ENCODE measurements around the gene RBBP9. TPM values are rescaled to one million over a fixed set of nuclear protein-coding genes. Genes with fewer than 3 reads are reported as not detected.

The RBBP9 gene
- total and polyA plus RNA-seq, 4 donors = 6.4 to 9.5 (median 7.0) TPM

GRCh38 chr20:18533978-18534644 lies 37.1 kb upstream of the RBBP9 start:
- no peaks in the 10 kb centered on the region for H3K9me3 ChIP-seq (ENCODE audit: control insufficient read depth in 4 of 4, low read length in 3 of 4)
- H3K27ac ChIP-seq (ENCODE audit: low read depth in 1 of 2, low read length in 2 of 2) = no peak overlapping the region
- no peak overlapping the region for H3K4me3 ChIP-seq (ENCODE audit: low read depth in 1 of 3, low read length in 3 of 3)
- 44% methylated on average over 6 of the region's 6 CpGs for WGBS
- no peaks in the 10 kb centered on the region for H3K27me3 ChIP-seq (ENCODE audit: control insufficient read depth in 4 of 4, insufficient read depth in 4 of 4, low read length in 3 of 4)
- H3K9ac ChIP-seq (ENCODE audit: low read depth in 1 of 2, low read length in 2 of 2) = no peak overlapping the region
- peaks cover 0 to 20% (median 14%) of the 10 kb centered on the region in 4 donors for H3K4me1 ChIP-seq (ENCODE audit: control insufficient read depth in 4 of 4, insufficient read depth in 4 of 4, low read length in 3 of 4)
- no peak for DNase-seq (ENCODE audit: low spot score)
- peaks cover 14 to 61% (median 42%) of the 10 kb centered on the region in 4 donors for H3K36me3 ChIP-seq (ENCODE audit: control insufficient read depth in 4 of 4, insufficient read depth in 3 of 4, low read depth in 1 of 4, low read length in 3 of 4)
- peak; percentile 80 for TF ChIP-seq YY1 (IDR thresholded peaks at IDR 0.05)
- TF ChIP-seq ATF3 (IDR thresholded peaks at IDR 0.05) = peak; percentile 47
- TF ChIP-seq FOXA1 (IDR thresholded peaks at IDR 0.05) = peak; percentile 96
- TF ChIP-seq TAF1 (conservative IDR thresholded peaks at IDR 0.05) = no peak
- TF ChIP-seq SP1 (IDR thresholded peaks at IDR 0.05) = peak; percentile 94
- peak; percentile 20 for TF ChIP-seq ZBTB33 (IDR thresholded peaks at IDR 0.05)
- no peak for TF ChIP-seq HNF4G (IDR thresholded peaks at IDR 0.05)
- TF ChIP-seq CTCF (IDR thresholded peaks at IDR 0.05; ENCODE audit: low read depth, low read length, missing input control) = no peak
- TF ChIP-seq EGR1 (IDR thresholded peaks at IDR 0.05; ENCODE audit: low read depth in 2 of 2) = no peak
- peak; percentile 90 to 91 for TF ChIP-seq RXRA (IDR thresholded peaks at IDR 0.05)
- TF ChIP-seq FOXA2 (IDR thresholded peaks at IDR 0.05) = peak; percentile 98
- peak; percentile 58 to 73 for TF ChIP-seq HNF4A (conservative IDR thresholded peaks at IDR 0.05)
- TF ChIP-seq NR2F2 (IDR thresholded peaks at IDR 0.05) = no peak
- TF ChIP-seq MAX (IDR thresholded peaks at IDR 0.05) = peak; percentile 67
- peak in 1 of 2 donors; percentile 59 for TF ChIP-seq GABPA (IDR thresholded peaks at IDR 0.05 in 1 of 2, conservative IDR thresholded peaks at IDR 0.05 in 1 of 2)
- TF ChIP-seq RAD21 (IDR thresholded peaks at IDR 0.05) = peak in 1 of 2 donors; percentile 43
- peak in 1 of 2 donors; percentile 36 for TF ChIP-seq JUND (IDR thresholded peaks at IDR 0.05)
- peak; percentile 96 for TF ChIP-seq REST (IDR thresholded peaks at IDR 0.05)
